Natural killer cell (primary cell): ENCODE results near the gene ATRNL1. TPM values are rescaled to one million over a fixed set of nuclear protein-coding genes. Genes with fewer than 3 reads are reported as not detected.

Experiments used
- ATAC-seq, 3 donors: fragments of 150-1000 bp in 2 of 3; fragments of 200-7000 bp in 1 of 3; cut with Tn5 transposase; 1 replicate in 1 of 3; 2 replicates in 2 of 3; pipeline ENCODE4 v1.10.0; 2021; ENCODE audit warnings: mild to moderate bottlenecking in 2 of 3, moderate library complexity in 2 of 3
- DNase-seq, 2 donors: peaks; one replicate each; pipeline versions ENCODE4 v3.0.0 to v3.0.0-alpha.2; 2013 to 2021; ENCODE audit warnings: mixed read lengths in 1 of 2
- H3K27ac ChIP-seq: one replicate; pipeline ENCODE4 v1.5.1; 2013; ENCODE audit warnings: mild to moderate bottlenecking, low read length
- H3K27me3 ChIP-seq: one replicate; pipeline ENCODE4 v1.6.1; 2013; ENCODE audit warnings: low read length; ENCODE audit not compliant: control insufficient read depth, insufficient read depth
- H3K36me3 ChIP-seq: one replicate; pipeline ENCODE4 v1.6.1; 2013; ENCODE audit warnings: low read length; ENCODE audit not compliant: control insufficient read depth, insufficient read depth
- H3K4me1 ChIP-seq: one replicate; pipeline ENCODE4 v1.6.1; 2013; ENCODE audit warnings: low read length; ENCODE audit not compliant: control insufficient read depth, insufficient read depth
- H3K4me3 ChIP-seq: one replicate; pipeline ENCODE4 v1.5.1; 2013; ENCODE audit warnings: low read length
- H3K9me3 ChIP-seq: one replicate; pipeline ENCODE4 v1.6.1; 2013; ENCODE audit warnings: low read length; ENCODE audit not compliant: control insufficient read depth, insufficient read depth
- H3K27ac Mint-ChIP-seq, 2 donors: one replicate each; pipeline ENCODE4 v1.8.0; 2022; ENCODE audit warnings: mild to moderate bottlenecking in 2 of 2, mixed read lengths in 2 of 2, moderate library complexity in 1 of 2
- H3K27me3 Mint-ChIP-seq, 2 donors: one replicate each; pipeline ENCODE4 v1.8.0; 2022; ENCODE audit warnings: low read depth in 2 of 2, mixed read lengths in 2 of 2
- H3K36me3 Mint-ChIP-seq: one replicate; pipeline ENCODE4 v1.8.0; 2022; ENCODE audit warnings: mixed read lengths
- H3K4me1 Mint-ChIP-seq, 2 donors: one replicate each; pipeline ENCODE4 v1.8.0; 2022; ENCODE audit warnings: mixed read lengths in 2 of 2
- H3K4me3 Mint-ChIP-seq: one replicate; pipeline ENCODE4 v1.8.0; 2022; ENCODE audit warnings: mild to moderate bottlenecking, moderate library complexity, mixed read lengths
- H3K9me3 Mint-ChIP-seq, 2 donors: one replicate each; pipeline ENCODE4 v1.8.0; 2022; ENCODE audit warnings: mixed read lengths in 2 of 2
- CTCF ChIP-seq: fragments of 200-600 bp; IDR thresholded peaks from one replicate; pipeline ENCODE4 v1.8.0; 2022; ENCODE audit warnings: antibody characterized with exemption
- WGBS: methylation state at CpG from one replicate; pipeline ENCODE4 v1.1.7; 2013; ENCODE audit warnings: missing lambda C conversion rate; ENCODE audit not compliant: insufficient coverage; 5-methylcytosine and 5-hydroxymethylcytosine counted together
- intact Hi-C: fragments of 100-400 bp; cut with micrococcal nuclease; formaldehyde crosslinking; loops from one replicate; pipeline ENCODE4 v1.14.2; 2022
- total RNA-seq, 4 donors: library from RNA; stranded (reverse); fragments of 120-200 nt in 1 of 4; gene quantifications; one replicate each; pipeline versions ENCODE4 v1.2.3 to v1.2.4, GENCODE V29; 2013 to 2022

The ATRNL1 gene
- total RNA-seq, 3 donors from 2014 or later (not counting 1 experiment from before 2014, with no cell fraction given): not detected

GRCh38 chr10:115654961-115655360 lies 561.8 kb downstream of the ATRNL1 start:
- intact Hi-C loops: no loop called here
- Mint-ChIP-seq H3K4me1 (no peaks in the 10 kb centered on the region), H3K36me3 (no peaks in the 10 kb centered on the region), H3K27ac (no peak overlapping the region), H3K27me3 (no peaks in the 10 kb centered on the region), H3K4me3 (no peak overlapping the region), H3K9me3 (peaks cover 6 to 13% of the 10 kb centered on the region in 2 donors)
- Histone ChIP-seq H3K9me3 (no peaks in the 10 kb centered on the region), H3K36me3 (no peaks in the 10 kb centered on the region), H3K27ac (no peak overlapping the region), H3K4me3 (no peak overlapping the region), H3K27me3 (no peaks in the 10 kb centered on the region), H3K4me1 (no peaks in the 10 kb centered on the region)
- WGBS: 83% methylated on average over 1 of the region's 5 CpGs
- no peak for TF ChIP-seq CTCF
- DNase-seq: no peak
- no peak for ATAC-seq

- H3K4me1 Mint-ChIP-seq: no peaks in the 10 kb centered on the region
- DNase-seq (no peak), ATAC-seq (no peak)
- H3K9me3 Mint-ChIP-seq: peaks cover 4 to 6% of the 10 kb centered on the region in 2 donors
- H3K27me3 Mint-ChIP-seq: no peaks in the 10 kb centered on the region
- H3K36me3 Mint-ChIP-seq: no peaks in the 10 kb centered on the region
- no peak overlapping the region for H3K27ac Mint-ChIP-seq
- WGBS: 75% methylated on average over 4 of the region's 4 CpGs
- intact Hi-C loops: no loop called here
- H3K4me3 Mint-ChIP-seq: no peak overlapping the region
- Histone ChIP-seq H3K27me3 (no peaks in the 10 kb centered on the region), H3K4me1 (no peaks in the 10 kb centered on the region), H3K27ac (no peak overlapping the region), H3K9me3 (no peaks in the 10 kb centered on the region), H3K4me3 (no peak overlapping the region), H3K36me3 (no peaks in the 10 kb centered on the region)
- no peak for TF ChIP-seq CTCF
Measured at GRCh38 chr10:115657161-115657860, 564.1 kb downstream of the ATRNL1 start.

GRCh38 chr10:115659616-115660015 lies 566.5 kb downstream of the ATRNL1 start:
- DNase-seq (no peak), ATAC-seq (no peak)
- WGBS: 59% methylated on average over 2 of the region's 3 CpGs
- Histone ChIP-seq H3K4me3 (no peak overlapping the region), H3K27me3 (no peaks in the 10 kb centered on the region), H3K9me3 (no peaks in the 10 kb centered on the region), H3K27ac (no peak overlapping the region), H3K36me3 (no peaks in the 10 kb centered on the region), H3K4me1 (no peaks in the 10 kb centered on the region)
- H3K27ac Mint-ChIP-seq: no peak overlapping the region
- H3K9me3 Mint-ChIP-seq: peaks cover 4 to 8% of the 10 kb centered on the region in 2 donors
- no peaks in the 10 kb centered on the region for H3K27me3 Mint-ChIP-seq
- H3K4me3 Mint-ChIP-seq: no peak overlapping the region
- no peaks in the 10 kb centered on the region for H3K36me3 Mint-ChIP-seq
- no peak for TF ChIP-seq CTCF
- H3K4me1 Mint-ChIP-seq: no peaks in the 10 kb centered on the region
- intact Hi-C loops: no loop called here

GRCh38 chr10:115660391-115660790 lies 567.2 kb downstream of the ATRNL1 start:
- TF ChIP-seq CTCF: no peak
- H3K4me1 Mint-ChIP-seq: no peaks in the 10 kb centered on the region
- H3K27me3 ChIP-seq: no peaks in the 10 kb centered on the region
- no peaks in the 10 kb centered on the region for H3K9me3 ChIP-seq
- H3K27ac Mint-ChIP-seq: no peak overlapping the region
- H3K4me3 ChIP-seq: no peak overlapping the region
- no peaks in the 10 kb centered on the region for H3K27me3 Mint-ChIP-seq
- intact Hi-C loops: no loop called here
- no peaks in the 10 kb centered on the region for H3K36me3 ChIP-seq
- DNase-seq: no peak
- ATAC-seq: no peak
- 94% methylated on average over 1 of the region's 1 CpG for WGBS
- H3K9me3 Mint-ChIP-seq: peaks cover 2 to 5% of the 10 kb centered on the region in 2 donors
- no peaks in the 10 kb centered on the region for H3K36me3 Mint-ChIP-seq
- H3K27ac ChIP-seq: no peak overlapping the region
- no peak overlapping the region for H3K4me3 Mint-ChIP-seq
- H3K4me1 ChIP-seq: no peaks in the 10 kb centered on the region
